ENCODE results near the gene PPIF.

Gene PPIF

GRCh38 chr10:79313911-79314439 is 33.3 kb upstream of the PPIF start:
- DNase-seq: no peak

GRCh38 chr10:79314761-79315601 is 32.3 kb upstream of the PPIF start:
- DNase-seq: no peak

GRCh38 chr10:79315602-79315920 is 31.7 kb upstream of the PPIF start:
- no peak for DNase-seq

GRCh38 chr10:79316671-79317431 is 30.4 kb upstream of the PPIF start:
- DNase-seq: peak; percentile 9

- no peak for DNase-seq
These were observed 28.9 kb upstream of the PPIF start for GRCh38 chr10:79318369-79318768.

GRCh38 chr10:79319115-79319771 is 28.0 kb upstream of the PPIF start:
- DNase-seq: no peak

GRCh38 chr10:79320316-79320715 is 27.0 kb upstream of the PPIF start:
- DNase-seq: no peak

GRCh38 chr10:79320820-79321493 is 26.3 kb upstream of the PPIF start:
- DNase-seq: peak; percentile 50

- no peak for DNase-seq
These were observed 25.8 kb upstream of the PPIF start for GRCh38 chr10:79321494-79321882.

- no peak for DNase-seq
These were observed 25.3 kb upstream of the PPIF start for GRCh38 chr10:79321951-79322350.

- peak; percentile 80 for DNase-seq
These were observed 24.4 kb upstream of the PPIF start for GRCh38 chr10:79322616-79323543.

GRCh38 chr10:79323602-79324001 is 23.7 kb upstream of the PPIF start:
- no peak for DNase-seq

GRCh38 chr10:79324032-79324695 is 23.1 kb upstream of the PPIF start:
- no peak for DNase-seq

GRCh38 chr10:79326361-79327089 is 20.7 kb upstream of the PPIF start:
- no peak for DNase-seq

GRCh38 chr10:79327090-79327457 is 20.2 kb upstream of the PPIF start:
- DNase-seq: no peak

- DNase-seq: no peak
These were observed 19.0 kb upstream of the PPIF start for GRCh38 chr10:79328147-79328701.

GRCh38 chr10:79328737-79329504 is 18.3 kb upstream of the PPIF start:
- no peak for DNase-seq

- no peak for DNase-seq
These were observed 17.7 kb upstream of the PPIF start for GRCh38 chr10:79329529-79329928.

GRCh38 chr10:79331226-79331625 is 16.0 kb upstream of the PPIF start:
- no peak for DNase-seq

Measured in stimulated activated CD4-positive, alpha-beta T cell treated with anti-CD3 and anti-CD28 coated beads, Interleukin-4, amount 100 ng/mL, for 24 hours (primary cell).